Nephron (organoid): ENCODE measurements around the gene MYO1C.
"Not testable (repeated sequence)": the region's sequence is repeated elsewhere in the genome, so short reads cannot be mapped to it uniquely, and the experiment has no call there.

ENCODE experiments used
- H3K27ac Mint-ChIP-seq, 3 experiments: 2 replicates each; pipeline ENCODE4 v1.8.0; 2020; ENCODE audit warnings: mixed read lengths in 3 of 3, mild to moderate bottlenecking in 2 of 3, moderate library complexity in 1 of 3
- H3K27me3 Mint-ChIP-seq: 2 replicates; pipeline ENCODE4 v1.8.0; 2021; ENCODE audit warnings: low read depth, mild to moderate bottlenecking, moderate library complexity, mixed read lengths
- H3K36me3 Mint-ChIP-seq: 2 replicates; pipeline ENCODE4 v1.8.0; 2020; ENCODE audit warnings: low read depth, mixed read lengths
- H3K4me1 Mint-ChIP-seq: 2 replicates; pipeline ENCODE4 v1.8.0; 2020; ENCODE audit warnings: mixed read lengths
- H3K4me3 Mint-ChIP-seq, 3 experiments: 2 replicates each; pipeline ENCODE4 v1.8.0; 2020; ENCODE audit warnings: mild to moderate bottlenecking in 3 of 3, mixed read lengths in 3 of 3, moderate library complexity in 2 of 3
- H3K9me3 Mint-ChIP-seq: 2 replicates; pipeline ENCODE4 v1.8.0; 2020; ENCODE audit warnings: mixed read lengths
- TF ChIP-seq, protein P1 (sequence below), 3 experiments: fragments of 200-600 bp; sonication (generic); IDR thresholded peaks; one replicate each; pipeline ENCODE4 v1.5.0; 2021; ENCODE audit warnings: antibody characterized with exemption in 3 of 3; ENCODE audit not compliant: unreplicated experiment in 3 of 3

The MYO1C gene

DNA sequence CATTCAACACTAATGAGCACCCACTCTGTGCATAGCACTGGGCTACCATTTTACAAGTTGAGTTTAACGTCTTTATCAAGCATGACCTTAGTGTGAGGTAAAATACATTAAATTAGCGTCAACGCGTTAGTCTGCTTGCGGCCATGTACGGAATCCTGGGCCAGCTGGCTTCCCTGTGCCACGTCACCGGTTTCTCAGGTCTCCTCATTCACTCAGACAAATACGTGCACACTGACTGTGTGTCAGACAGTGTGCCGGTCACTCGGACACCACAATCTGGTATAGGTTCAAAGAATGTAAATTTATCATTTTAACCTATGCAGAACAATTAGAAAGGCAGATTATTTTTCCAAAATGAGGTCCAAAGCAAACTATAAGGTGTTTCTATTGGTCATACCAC lies 71.0 kb downstream of the MYO1C start:
- H3K27ac Mint-ChIP-seq = no peak overlapping the region
- TF ChIP-seq, protein P1, sequence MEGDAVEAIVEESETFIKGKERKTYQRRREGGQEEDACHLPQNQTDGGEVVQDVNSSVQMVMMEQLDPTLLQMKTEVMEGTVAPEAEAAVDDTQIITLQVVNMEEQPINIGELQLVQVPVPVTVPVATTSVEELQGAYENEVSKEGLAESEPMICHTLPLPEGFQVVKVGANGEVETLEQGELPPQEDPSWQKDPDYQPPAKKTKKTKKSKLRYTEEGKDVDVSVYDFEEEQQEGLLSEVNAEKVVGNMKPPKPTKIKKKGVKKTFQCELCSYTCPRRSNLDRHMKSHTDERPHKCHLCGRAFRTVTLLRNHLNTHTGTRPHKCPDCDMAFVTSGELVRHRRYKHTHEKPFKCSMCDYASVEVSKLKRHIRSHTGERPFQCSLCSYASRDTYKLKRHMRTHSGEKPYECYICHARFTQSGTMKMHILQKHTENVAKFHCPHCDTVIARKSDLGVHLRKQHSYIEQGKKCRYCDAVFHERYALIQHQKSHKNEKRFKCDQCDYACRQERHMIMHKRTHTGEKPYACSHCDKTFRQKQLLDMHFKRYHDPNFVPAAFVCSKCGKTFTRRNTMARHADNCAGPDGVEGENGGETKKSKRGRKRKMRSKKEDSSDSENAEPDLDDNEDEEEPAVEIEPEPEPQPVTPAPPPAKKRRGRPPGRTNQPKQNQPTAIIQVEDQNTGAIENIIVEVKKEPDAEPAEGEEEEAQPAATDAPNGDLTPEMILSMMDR (IDR thresholded peaks at IDR 0.05; ENCODE audit: unreplicated experiment in 3 of 3) = no peak
- H3K27me3 Mint-ChIP-seq = no peaks in the 10 kb centered on the region
- H3K36me3 Mint-ChIP-seq = peaks cover 43% of the 10 kb centered on the region
- H3K9me3 Mint-ChIP-seq = no peaks in the 10 kb centered on the region
- no peak overlapping the region for H3K4me3 Mint-ChIP-seq
- H3K4me1 Mint-ChIP-seq = peaks cover 3% of the 10 kb centered on the region

DNA sequence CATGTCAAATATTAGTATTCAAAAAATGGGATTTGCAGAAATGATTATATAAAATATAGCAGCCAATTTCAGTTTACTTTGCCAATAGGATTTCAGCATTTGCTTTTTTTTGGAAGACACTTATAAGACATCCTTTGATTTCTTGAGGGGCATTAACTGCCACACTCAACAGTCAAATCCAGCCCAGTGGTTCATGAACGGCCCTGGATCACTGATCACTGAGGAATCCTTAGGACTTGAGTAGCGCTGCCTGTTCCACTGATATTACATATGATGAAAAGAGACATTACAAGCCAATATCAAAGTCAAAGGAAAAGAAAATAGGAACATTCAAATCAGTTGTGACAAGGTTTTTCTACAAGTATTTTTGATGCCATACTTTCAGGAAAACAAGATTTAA lies 71.5 kb downstream of the MYO1C start:
- H3K4me3 Mint-ChIP-seq = no peak overlapping the region
- H3K36me3 Mint-ChIP-seq = peaks cover 40% of the 10 kb centered on the region
- TF ChIP-seq, protein P1 (IDR thresholded peaks at IDR 0.05; ENCODE audit: unreplicated experiment in 3 of 3) = no peak
- H3K27ac Mint-ChIP-seq = no peak overlapping the region
- no peaks in the 10 kb centered on the region for H3K27me3 Mint-ChIP-seq
- peaks cover 3% of the 10 kb centered on the region for H3K4me1 Mint-ChIP-seq
- H3K9me3 Mint-ChIP-seq = no peaks in the 10 kb centered on the region

DNA sequence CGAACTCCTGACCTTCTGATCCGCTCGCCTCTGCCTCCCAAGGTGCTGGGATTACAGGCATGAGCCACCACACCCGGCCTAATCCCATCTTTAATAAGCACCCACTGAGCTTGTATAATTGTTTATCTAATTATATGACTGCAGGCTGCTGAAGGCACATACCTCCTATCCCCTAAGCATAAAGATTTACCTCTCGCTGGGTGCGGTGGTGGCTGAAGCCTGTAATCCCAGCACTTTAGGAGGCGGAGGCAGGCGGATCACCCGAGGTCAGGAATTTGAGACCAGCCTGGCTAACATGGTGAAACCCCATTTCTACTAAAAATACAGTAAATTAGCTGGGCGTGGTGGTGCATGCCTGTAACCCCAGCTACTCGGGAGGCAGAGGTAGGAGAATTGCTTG lies 72.3 kb downstream of the MYO1C start:
- peaks cover 32% of the 10 kb centered on the region for H3K36me3 Mint-ChIP-seq
- no peak overlapping the region for H3K4me3 Mint-ChIP-seq
- H3K27me3 Mint-ChIP-seq = no peaks in the 10 kb centered on the region
- TF ChIP-seq, protein P1 (IDR thresholded peaks at IDR 0.05; ENCODE audit: unreplicated experiment in 3 of 3) = no peak
- no peak overlapping the region for H3K27ac Mint-ChIP-seq
- H3K4me1 Mint-ChIP-seq = peaks cover 3% of the 10 kb centered on the region
- H3K9me3 Mint-ChIP-seq = no peaks in the 10 kb centered on the region

DNA sequence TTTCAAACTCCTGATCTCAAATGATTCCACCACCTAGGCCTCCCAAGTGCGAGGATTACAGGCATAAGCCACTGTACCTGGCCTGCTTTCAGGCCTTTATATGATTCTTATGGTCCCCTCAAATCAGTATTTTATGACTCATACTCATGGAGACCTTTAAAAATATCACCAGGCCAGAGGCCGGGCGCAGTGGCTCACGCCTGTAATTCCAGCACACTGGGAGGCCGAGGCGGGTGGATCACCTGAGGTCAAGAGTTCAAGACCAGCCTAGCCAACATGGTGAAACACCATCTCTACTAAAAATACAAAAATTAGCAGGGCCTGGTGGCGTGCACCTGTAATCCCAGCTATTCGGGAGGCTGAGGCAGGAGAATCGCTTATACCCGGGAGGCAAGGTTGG lies 74.0 kb downstream of the MYO1C start:
- H3K36me3 Mint-ChIP-seq = peaks cover 27% of the 10 kb centered on the region
- not testable (repeated sequence) for H3K27me3 Mint-ChIP-seq, H3K9me3 Mint-ChIP-seq, H3K4me1 Mint-ChIP-seq, H3K27ac Mint-ChIP-seq, H3K4me3 Mint-ChIP-seq

DNA sequence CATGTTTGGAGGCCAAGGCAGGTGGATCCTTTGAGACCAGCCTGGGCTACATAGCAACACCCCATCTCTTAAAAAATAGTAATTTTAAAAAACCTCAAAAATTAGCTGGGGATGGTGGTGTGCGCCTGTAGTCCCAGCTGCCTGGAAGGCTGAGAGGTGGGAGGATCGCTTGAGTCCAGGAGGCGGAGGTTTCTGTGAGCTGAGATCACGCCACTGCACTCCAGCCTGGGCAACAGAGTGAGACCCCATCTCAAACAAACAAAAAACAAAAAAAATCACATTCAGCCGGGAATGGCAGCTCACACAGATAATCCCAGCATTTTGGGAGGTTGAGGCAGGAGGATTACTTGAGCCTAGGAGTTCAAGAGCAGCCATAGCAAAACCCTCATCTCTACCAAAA lies 76.1 kb downstream of the MYO1C start:
- Mint-ChIP-seq H3K27ac (no peak overlapping the region), H3K27me3 (no peaks in the 10 kb centered on the region), H3K4me3 (no peak overlapping the region), H3K4me1 (no peaks in the 10 kb centered on the region), H3K36me3 (peaks cover 12% of the 10 kb centered on the region), H3K9me3 (no peaks in the 10 kb centered on the region)
- TF ChIP-seq, protein P1 (IDR thresholded peaks at IDR 0.05; ENCODE audit: unreplicated experiment in 3 of 3) = no peak

DNA sequence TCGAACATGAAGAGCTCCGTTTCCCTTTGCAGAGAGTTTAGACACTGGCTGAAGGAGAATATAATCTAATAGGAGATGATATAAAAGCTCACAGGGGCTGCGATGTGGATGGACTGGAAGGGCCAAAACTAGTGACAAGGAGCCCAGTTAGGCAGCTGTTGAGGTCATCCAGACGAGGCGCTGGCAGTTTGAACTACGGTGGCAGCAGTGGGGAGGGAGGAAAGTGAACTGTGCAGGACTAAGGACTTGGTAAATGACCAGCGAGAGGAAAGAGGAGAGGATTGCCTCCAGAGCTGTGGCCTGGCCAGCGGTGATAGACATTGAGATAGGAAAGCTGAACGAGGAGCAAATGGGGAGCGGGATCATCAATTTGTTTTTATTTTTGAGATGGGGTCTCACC lies 77.9 kb downstream of the MYO1C start:
- Mint-ChIP-seq H3K36me3 (peaks cover 7% of the 10 kb centered on the region), H3K9me3 (no peaks in the 10 kb centered on the region), H3K27me3 (no peaks in the 10 kb centered on the region), H3K27ac (no peak overlapping the region), H3K4me1 (no peaks in the 10 kb centered on the region), H3K4me3 (no peak overlapping the region)
- TF ChIP-seq, protein P1 (IDR thresholded peaks at IDR 0.05; ENCODE audit: unreplicated experiment in 3 of 3) = no peak
